ENCODE measurements around the gene BST1.

Gene BST1

DNA sequence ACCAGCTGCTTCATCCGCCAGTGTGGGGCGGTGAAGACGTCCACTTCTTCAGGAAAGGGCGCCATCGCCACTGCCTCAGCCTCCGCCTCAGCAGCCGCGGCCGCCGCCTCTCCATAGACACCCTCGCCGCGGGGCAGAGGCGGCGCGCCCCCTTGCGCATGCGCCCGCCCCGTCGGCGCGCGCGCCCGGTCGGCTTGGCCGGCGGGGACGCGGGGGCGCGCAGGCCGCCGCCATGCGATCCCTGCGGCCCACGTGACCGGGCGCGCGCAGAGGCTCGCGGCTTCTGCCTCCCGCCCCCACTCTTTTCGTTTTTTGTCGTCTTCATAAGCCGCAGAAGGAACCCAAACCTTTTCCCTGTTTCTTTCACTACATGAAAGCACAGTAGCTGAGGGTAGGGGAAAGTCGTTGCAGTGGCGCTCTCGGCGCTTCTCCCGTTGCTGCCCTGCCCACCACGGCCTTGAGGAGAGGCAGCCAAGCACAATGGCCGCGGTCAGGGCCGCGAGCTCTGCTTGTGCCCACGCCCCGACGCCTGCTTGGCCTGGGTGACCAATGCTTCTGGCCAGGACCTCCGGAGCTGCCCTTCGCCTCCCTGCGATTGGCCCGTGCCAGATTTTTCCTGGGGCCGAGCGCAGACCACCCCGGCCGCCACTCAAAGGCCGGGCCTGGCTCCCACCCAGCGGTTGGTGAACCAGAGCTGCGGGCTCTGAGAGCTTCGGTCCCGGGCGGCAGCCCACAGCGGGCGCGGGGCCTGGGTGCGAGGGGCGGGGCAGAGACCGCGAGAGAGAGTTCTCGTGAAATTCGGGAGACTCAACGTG lies 47.4 kb upstream of the BST1 start, which contains the start of gene FBXL5:
Gene FBXL5 (minus strand): TSS at position 135 of the 815 bp plus-strand sequence. CDS start 70 bp downstream, at position 65.
- peak within 1 kb of the TSS; percentile 99 for H3K27ac ChIP-seq (ENCODE audit: low read depth, low read length)
- H2BK120ac ChIP-seq (ENCODE audit: insufficient read depth, low read length, poor library complexity), result peak within 1 kb of the TSS; percentile 98
- peaks cover 13% of the 10 kb centered on the region for H3K79me2 ChIP-seq (ENCODE audit: control insufficient read depth, insufficient read depth, low read length, poor library complexity)
- no peaks in the 10 kb centered on the region for H3K9me3 ChIP-seq (ENCODE audit: insufficient read depth, low read depth, low read length)
- peaks cover 17% of the 10 kb centered on the region for H3K79me1 ChIP-seq (ENCODE audit: low read length)
- peak within 1 kb of the TSS; percentile 99 for H3K4me3 ChIP-seq (ENCODE audit: low read depth, low read length)
- peak within 1 kb of the TSS; percentile 99 for H4K91ac ChIP-seq (ENCODE audit: low read depth, low read length)
- peak within 1 kb of the TSS; percentile 80 for H2AK5ac ChIP-seq (ENCODE audit: low read length)
- peak within 1 kb of the TSS; percentile 91 for H3K4me2 ChIP-seq (ENCODE audit: low read length)
- peaks cover 8% of the 10 kb centered on the region in 2 experiments for H3K4me1 ChIP-seq (ENCODE audit: control insufficient read depth in 1 of 2, insufficient read depth in 2 of 2, low read length in 2 of 2)
- H2AFZ ChIP-seq (ENCODE audit: insufficient read depth, low read length, poor library complexity), result peak within 1 kb of the TSS; percentile 100
- peaks cover 2 to 5% of the 10 kb centered on the region in 2 experiments for H3K36me3 ChIP-seq (ENCODE audit: control insufficient read depth in 1 of 2, insufficient read depth in 2 of 2, low read length in 2 of 2)
- H4K12ac ChIP-seq (ENCODE audit: low read depth, low read length), result peak within 1 kb of the TSS; percentile 97
- DNase-seq, result peak; percentile 73 to 96
- peak within 1 kb of the TSS; percentile 98 for H3K9ac ChIP-seq (ENCODE audit: low read length)
- peak within 1 kb of the TSS; percentile 94 for H2BK5ac ChIP-seq (ENCODE audit: low read depth, low read length, poor library complexity)
- peak within 1 kb of the TSS; percentile 90 for H3K4ac ChIP-seq (ENCODE audit: low read depth, low read length)
- H4K8ac ChIP-seq (ENCODE audit: low read depth, low read length), result peak within 1 kb of the TSS; percentile 99
- no peaks in the 10 kb centered on the region for H3K27me3 ChIP-seq (ENCODE audit: insufficient read depth, low read length)
- H3K14ac ChIP-seq (ENCODE audit: low read length), result peak within 1 kb of the TSS; percentile 100
- peak within 1 kb of the TSS; percentile 87 for H2BK12ac ChIP-seq (ENCODE audit: low read length)
- peak within 1 kb of the TSS; percentile 34 for H3K23ac ChIP-seq (ENCODE audit: low read length)
- peak within 1 kb of the TSS; percentile 99 for H3K18ac ChIP-seq (ENCODE audit: low read length)
- no CpG with 5 or more reads among the region's 85 CpGs for WGBS (ENCODE audit: extremely low coverage, insufficient coverage, insufficient read length)

GRCh38 chr4:15656038-15656470 lies 46.8 kb upstream of the BST1 start:
- no CpG with 5 or more reads among the region's 12 CpGs for whole genome bisulfite sequencing (ENCODE audit: extremely low coverage, insufficient coverage, insufficient read length)
- Histone ChIP-seq H3K9me3 (ENCODE audit: insufficient read depth, low read depth, low read length) (no peaks in the 10 kb centered on the region), H3K14ac (ENCODE audit: low read length) (peak overlapping the region; percentile 99), H2AK5ac (ENCODE audit: low read length) (peak overlapping the region; percentile 80), H3K27ac (ENCODE audit: low read depth, low read length) (peak overlapping the region; percentile 99), H2AFZ (ENCODE audit: insufficient read depth, low read length, poor library complexity) (peak overlapping the region; percentile 92), H3K36me3 (ENCODE audit: control insufficient read depth in 1 of 2, insufficient read depth in 2 of 2, low read length in 2 of 2) (peaks cover 2 to 5% of the 10 kb centered on the region in 2 experiments), H3K79me2 (ENCODE audit: control insufficient read depth, insufficient read depth, low read length, poor library complexity) (peaks cover 13% of the 10 kb centered on the region), H3K9ac (ENCODE audit: low read length) (peak overlapping the region; percentile 59), H4K91ac (ENCODE audit: low read depth, low read length) (peak overlapping the region; percentile 99), H3K4me1 (ENCODE audit: control insufficient read depth in 1 of 2, insufficient read depth in 2 of 2, low read length in 2 of 2) (peaks cover 8% of the 10 kb centered on the region in 2 experiments), H3K18ac (ENCODE audit: low read length) (peak overlapping the region; percentile 99), H4K12ac (ENCODE audit: low read depth, low read length) (peak overlapping the region; percentile 97), H3K4me2 (ENCODE audit: low read length) (peak overlapping the region; percentile 88), H4K8ac (ENCODE audit: low read depth, low read length) (peak overlapping the region; percentile 99), H2BK12ac (ENCODE audit: low read length) (no peak overlapping the region), H3K27me3 (ENCODE audit: insufficient read depth, low read length) (no peaks in the 10 kb centered on the region), H2BK5ac (ENCODE audit: low read depth, low read length, poor library complexity) (peak overlapping the region; percentile 94), H3K4ac (ENCODE audit: low read depth, low read length) (peak overlapping the region; percentile 89), H3K79me1 (ENCODE audit: low read length) (peaks cover 17% of the 10 kb centered on the region), H3K23ac (ENCODE audit: low read length) (no peak overlapping the region), H2BK120ac (ENCODE audit: insufficient read depth, low read length, poor library complexity) (peak overlapping the region; percentile 89), H3K4me3 (ENCODE audit: low read depth, low read length) (peak overlapping the region; percentile 72)
- DNase-seq, result no peak

GRCh38 chr4:15657366-15657765 lies 45.5 kb upstream of the BST1 start:
- no peak overlapping the region for H3K4me2 ChIP-seq (ENCODE audit: low read length)
- H3K27ac ChIP-seq (ENCODE audit: low read depth, low read length), result no peak overlapping the region
- H3K4me3 ChIP-seq (ENCODE audit: low read depth, low read length), result no peak overlapping the region
- peaks cover 13% of the 10 kb centered on the region for H3K79me2 ChIP-seq (ENCODE audit: control insufficient read depth, insufficient read depth, low read length, poor library complexity)
- no peak overlapping the region for H2AFZ ChIP-seq (ENCODE audit: insufficient read depth, low read length, poor library complexity)
- H3K9me3 ChIP-seq (ENCODE audit: insufficient read depth, low read depth, low read length), result no peaks in the 10 kb centered on the region
- H3K79me1 ChIP-seq (ENCODE audit: low read length), result peaks cover 17% of the 10 kb centered on the region
- H4K12ac ChIP-seq (ENCODE audit: low read depth, low read length), result no peak overlapping the region
- no peak overlapping the region for H3K23ac ChIP-seq (ENCODE audit: low read length)
- no peak overlapping the region for H3K4ac ChIP-seq (ENCODE audit: low read depth, low read length)
- no peak overlapping the region for H3K18ac ChIP-seq (ENCODE audit: low read length)
- no peak overlapping the region for H4K8ac ChIP-seq (ENCODE audit: low read depth, low read length)
- DNase-seq, result no peak
- no peak overlapping the region for H2BK120ac ChIP-seq (ENCODE audit: insufficient read depth, low read length, poor library complexity)
- H3K36me3 ChIP-seq (ENCODE audit: control insufficient read depth in 1 of 2, insufficient read depth in 2 of 2, low read length in 2 of 2), result peaks cover 2 to 5% of the 10 kb centered on the region in 2 experiments
- no peak overlapping the region for H4K91ac ChIP-seq (ENCODE audit: low read depth, low read length)
- H2BK12ac ChIP-seq (ENCODE audit: low read length), result no peak overlapping the region
- H2AK5ac ChIP-seq (ENCODE audit: low read length), result no peak overlapping the region
- no peak overlapping the region for H3K9ac ChIP-seq (ENCODE audit: low read length)
- no peak overlapping the region for H3K14ac ChIP-seq (ENCODE audit: low read length)
- no peaks in the 10 kb centered on the region for H3K27me3 ChIP-seq (ENCODE audit: insufficient read depth, low read length)
- no peak overlapping the region for H2BK5ac ChIP-seq (ENCODE audit: low read depth, low read length, poor library complexity)
- H3K4me1 ChIP-seq (ENCODE audit: control insufficient read depth in 1 of 2, insufficient read depth in 2 of 2, low read length in 2 of 2), result peaks cover 8% of the 10 kb centered on the region in 2 experiments

- Histone ChIP-seq H3K14ac (ENCODE audit: low read length) (no peak overlapping the region), H3K4me2 (ENCODE audit: low read length) (no peak overlapping the region), H3K4me3 (ENCODE audit: low read depth, low read length) (no peak overlapping the region), H3K23ac (ENCODE audit: low read length) (no peak overlapping the region), H2BK120ac (ENCODE audit: insufficient read depth, low read length, poor library complexity) (no peak overlapping the region), H4K12ac (ENCODE audit: low read depth, low read length) (no peak overlapping the region), H3K4me1 (ENCODE audit: control insufficient read depth in 1 of 2, insufficient read depth in 2 of 2, low read length in 2 of 2) (peaks cover 8% of the 10 kb centered on the region in 2 experiments), H3K36me3 (ENCODE audit: control insufficient read depth in 1 of 2, insufficient read depth in 2 of 2, low read length in 2 of 2) (peaks cover 2 to 5% of the 10 kb centered on the region in 2 experiments), H3K9ac (ENCODE audit: low read length) (no peak overlapping the region), H2BK5ac (ENCODE audit: low read depth, low read length, poor library complexity) (no peak overlapping the region), H3K18ac (ENCODE audit: low read length) (no peak overlapping the region), H2AK5ac (ENCODE audit: low read length) (no peak overlapping the region), H2AFZ (ENCODE audit: insufficient read depth, low read length, poor library complexity) (no peak overlapping the region), H3K79me1 (ENCODE audit: low read length) (peaks cover 17% of the 10 kb centered on the region), H4K91ac (ENCODE audit: low read depth, low read length) (no peak overlapping the region), H3K27ac (ENCODE audit: low read depth, low read length) (no peak overlapping the region), H3K4ac (ENCODE audit: low read depth, low read length) (no peak overlapping the region), H3K27me3 (ENCODE audit: insufficient read depth, low read length) (no peaks in the 10 kb centered on the region), H3K79me2 (ENCODE audit: control insufficient read depth, insufficient read depth, low read length, poor library complexity) (peaks cover 13% of the 10 kb centered on the region), H4K8ac (ENCODE audit: low read depth, low read length) (no peak overlapping the region), H2BK12ac (ENCODE audit: low read length) (no peak overlapping the region), H3K9me3 (ENCODE audit: insufficient read depth, low read depth, low read length) (no peaks in the 10 kb centered on the region)
- no peak for DNase-seq
- no CpG with 5 or more reads among the region's 4 CpGs for WGBS (ENCODE audit: extremely low coverage, insufficient coverage, insufficient read length)
Observed at GRCh38 chr4:15658136-15658770, 44.6 kb upstream of the BST1 start.

All from trophoblast cell (in vitro differentiated cells and primary cell).